Left renal cortex interstitium (tissue), 4 donors: ENCODE measurements around the gene ALS2. TPM values are rescaled to one million over a fixed set of nuclear protein-coding genes. Genes with fewer than 3 reads are reported as not detected.
"Not testable (repeated sequence)": the region's sequence is repeated elsewhere in the genome, so short reads cannot be mapped to it uniquely, and the experiment has no call there.

Experiments
- DNase-seq, 4 donors: peaks; one replicate each; pipeline ENCODE4 v3.0.0-alpha.2; 2013; ENCODE audit warnings: low read depth in 4 of 4, low spot score in 2 of 4, missing footprints in 1 of 4
- polyA plus RNA-seq, 4 donors: library from polyadenylated mRNA; unstranded; fragments of 120-200 nt; gene quantifications; one replicate each; pipeline ENCODE4 v1.2.1, GENCODE V29; 2013; ENCODE audit not compliant: insufficient read length in 4 of 4

ALS2 gene
- polyA plus RNA-seq: 10 to 100 TPM; 21.5 to 28.7 (median 27.9) TPM

DNA sequence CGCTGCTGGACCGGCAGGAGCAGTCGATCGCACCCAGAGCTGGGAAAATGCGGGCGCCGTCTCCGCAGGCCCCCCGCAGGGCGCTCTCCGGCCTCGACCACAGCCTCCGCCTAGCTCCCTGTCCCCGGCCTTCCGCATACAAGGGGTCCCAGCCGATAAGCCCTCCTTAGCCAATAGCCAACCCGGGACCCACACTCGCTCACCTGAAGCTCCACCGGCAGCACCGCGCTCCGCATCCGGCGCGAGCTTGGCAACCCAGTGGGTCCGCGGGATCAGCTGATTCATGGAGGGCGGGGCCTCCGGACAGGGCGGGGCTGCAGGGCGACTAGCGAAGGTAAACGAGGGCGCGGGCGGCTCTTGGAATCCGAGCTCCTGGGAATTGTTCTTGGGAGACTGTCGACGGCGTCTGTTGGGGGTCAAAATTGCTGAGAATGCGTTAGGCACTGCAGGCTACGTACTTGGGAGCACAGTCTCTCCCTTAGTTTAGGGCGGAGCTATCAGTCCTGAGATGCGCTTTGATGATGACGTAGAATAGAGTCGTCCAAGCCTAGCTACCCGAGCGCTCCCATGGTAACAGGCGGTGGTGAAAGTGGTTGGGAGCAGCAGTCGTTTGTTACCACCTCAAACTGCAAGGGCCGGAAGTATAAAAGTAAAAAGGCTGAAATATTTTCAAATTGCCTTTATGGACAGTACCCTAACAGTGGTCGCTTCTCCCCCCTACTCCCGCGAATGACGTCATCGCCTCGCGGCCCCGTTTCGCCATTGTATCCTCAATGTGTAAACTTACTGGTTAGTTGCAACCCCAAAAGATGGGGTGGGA is at the start of gene ALS2:
TSS of gene ALS2 (minus strand) at position 260 of the 820 bp plus-strand sequence. CDS start 12,048 bp downstream, outside the sequence.
- peak; percentile 94 to 98 (median 96) for DNase-seq

DNA sequence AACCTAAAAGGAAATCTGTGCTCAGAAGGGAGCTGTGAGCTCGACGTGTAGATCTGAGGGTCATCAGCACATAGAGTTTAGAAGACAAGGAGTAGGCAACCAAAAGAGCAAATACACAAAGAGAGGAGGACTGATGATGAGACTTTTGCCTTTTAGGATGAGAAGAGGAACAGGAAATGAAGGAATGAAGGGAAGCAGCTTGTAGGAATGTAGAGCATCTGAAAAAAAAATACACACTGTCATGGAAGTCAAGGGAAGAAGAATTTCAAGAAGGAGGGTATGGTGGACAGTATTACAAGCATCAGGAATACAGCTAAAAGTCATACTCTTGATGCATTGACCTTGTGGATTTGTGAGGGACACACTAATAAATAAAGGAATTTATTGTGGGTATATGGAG is 47.5 kb upstream of the ALS2 start:
- DNase-seq: no peak

- no peak for DNase-seq
Observed at GRCh38 chr2:201827621-201828020, 46.9 kb upstream of the ALS2 start.

DNA sequence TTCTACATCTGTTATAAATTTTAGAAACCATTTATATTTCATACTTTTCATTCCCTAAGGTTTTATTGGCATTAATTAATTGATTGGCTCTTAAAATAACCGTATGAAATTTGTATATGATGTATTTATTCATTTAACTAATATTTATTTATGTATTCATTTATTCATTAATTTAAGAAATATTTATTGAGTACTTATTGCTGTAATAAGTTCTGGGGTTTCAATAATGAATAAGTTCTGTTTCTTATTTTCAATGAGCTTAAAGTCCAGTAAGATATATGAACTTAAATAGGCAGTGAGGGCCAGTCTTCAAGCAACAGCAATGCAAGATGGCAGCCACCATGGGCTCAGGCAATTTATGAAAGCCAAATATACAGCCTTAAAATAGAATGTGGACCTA is 43.5 kb upstream of the ALS2 start:
- DNase-seq: no peak

GRCh38 chr2:201821080-201821479 is 40.3 kb upstream of the ALS2 start:
- no peak for DNase-seq

GRCh38 chr2:201820383-201821007 is 39.8 kb upstream of the ALS2 start:
- DNase-seq: no peak

GRCh38 chr2:201816657-201817575 is 36.2 kb upstream of the ALS2 start:
- no peak for DNase-seq

DNA sequence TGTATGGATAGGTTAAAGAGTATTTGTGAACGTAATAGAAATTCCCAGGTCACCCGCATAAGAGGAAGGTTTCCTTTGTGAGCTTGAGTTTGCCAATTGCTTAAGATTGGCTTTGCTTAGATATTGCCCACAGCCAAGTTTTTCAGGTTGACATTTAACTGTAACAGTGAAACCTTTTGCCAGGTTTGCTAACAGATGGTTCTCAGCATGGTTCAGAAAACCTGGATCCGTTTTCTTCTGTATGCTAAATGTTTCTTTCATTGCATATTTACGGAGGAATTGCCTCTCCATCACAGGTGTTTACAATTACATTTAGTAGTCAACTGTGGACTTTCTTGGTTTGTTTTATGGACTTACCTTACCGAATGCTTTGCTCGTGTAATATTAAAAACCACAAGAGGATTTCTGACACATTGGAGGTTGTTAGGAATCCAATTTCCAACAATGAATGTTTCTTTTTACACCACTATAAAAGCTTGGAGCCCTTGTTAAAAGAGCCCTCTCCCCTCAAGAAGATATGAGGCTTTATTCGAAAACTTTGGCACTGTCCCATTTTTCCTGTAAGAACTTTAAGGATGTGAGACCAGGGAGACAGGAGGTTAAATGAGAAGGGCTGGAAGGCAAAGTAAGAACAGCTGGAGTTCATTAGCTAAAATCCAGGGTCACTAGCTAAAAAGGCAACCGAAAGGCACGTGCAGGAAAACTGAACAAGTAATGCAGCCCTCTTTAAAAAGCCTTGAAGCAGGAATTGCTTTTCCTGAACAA is 33.4 kb upstream of the ALS2 start:
- DNase-seq: peak in 1 of 4 donors; percentile 29

GRCh38 chr2:201810604-201811003 is 29.9 kb upstream of the ALS2 start:
- not testable (repeated sequence) for DNase-seq

GRCh38 chr2:201809633-201810032 is 28.9 kb upstream of the ALS2 start:
- DNase-seq: no peak

DNA sequence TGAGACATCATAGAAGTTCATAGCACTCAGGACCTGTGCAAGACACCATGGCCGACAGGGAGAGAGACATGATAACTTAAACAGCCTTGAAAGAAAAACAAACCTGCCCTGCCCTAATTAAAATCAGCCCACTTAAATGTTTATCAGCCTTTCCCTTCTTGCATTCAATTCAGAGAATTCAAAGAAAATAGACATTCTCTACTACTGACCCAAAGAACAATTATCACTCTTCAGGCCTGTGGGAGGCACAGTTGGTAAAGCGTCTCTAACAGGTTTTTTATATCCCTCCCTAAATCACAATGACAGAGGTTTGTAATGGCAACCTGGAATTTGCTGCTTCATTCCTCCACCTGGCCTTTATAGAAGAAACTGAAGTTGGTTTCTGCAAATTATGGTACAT is 27.3 kb upstream of the ALS2 start:
- peak in 1 of 4 donors; percentile 69 for DNase-seq

- peak in 2 of 4 donors; percentile 59 to 68 for DNase-seq
Observed at GRCh38 chr2:201807452-201807999, 26.8 kb upstream of the ALS2 start.

DNA sequence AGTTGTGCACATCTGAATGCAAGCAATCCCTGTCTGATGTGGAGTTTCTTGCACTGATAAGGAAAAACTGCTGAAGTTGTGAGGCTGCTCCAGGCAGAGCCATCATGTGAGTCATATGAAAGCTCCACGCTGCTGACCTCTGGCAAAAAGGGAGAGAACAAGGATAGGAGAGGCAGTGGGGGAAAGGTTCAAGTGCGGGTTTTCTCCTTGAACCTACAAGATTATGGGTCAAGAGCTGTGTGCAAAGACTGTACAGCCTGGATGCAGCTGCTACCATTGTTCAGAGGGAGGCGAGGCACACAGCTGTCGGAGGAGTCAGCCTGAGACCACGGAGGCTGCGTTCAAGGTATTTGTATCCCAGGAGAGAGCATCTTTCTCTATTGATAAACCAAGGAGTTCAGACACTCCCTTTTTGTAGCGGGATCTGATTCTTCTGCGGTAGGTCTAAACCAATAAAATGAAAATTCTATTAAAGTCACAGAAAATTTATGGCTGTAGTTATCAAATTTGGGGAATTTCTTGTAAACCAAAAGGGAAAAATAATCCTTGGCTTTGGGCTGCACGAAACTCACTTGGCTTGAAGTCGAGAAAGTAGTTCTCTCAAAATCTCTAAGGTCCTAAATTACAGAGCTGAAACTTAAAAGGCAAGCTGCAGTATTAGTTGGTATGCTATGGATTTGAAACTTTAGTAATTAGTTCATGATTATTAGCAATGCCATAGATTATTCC is 25.9 kb upstream of the ALS2 start, which contains the start of gene CDK15:
TSS of gene CDK15 (plus strand) at position 96 of the 729 bp plus-strand sequence. CDS start at position 224, 128 bp downstream.
- DNase-seq: peak in 2 of 4 donors; percentile 28 to 36

GRCh38 chr2:201798914-201799285 is 18.2 kb upstream of the ALS2 start:
- not testable (repeated sequence) for DNase-seq

DNA sequence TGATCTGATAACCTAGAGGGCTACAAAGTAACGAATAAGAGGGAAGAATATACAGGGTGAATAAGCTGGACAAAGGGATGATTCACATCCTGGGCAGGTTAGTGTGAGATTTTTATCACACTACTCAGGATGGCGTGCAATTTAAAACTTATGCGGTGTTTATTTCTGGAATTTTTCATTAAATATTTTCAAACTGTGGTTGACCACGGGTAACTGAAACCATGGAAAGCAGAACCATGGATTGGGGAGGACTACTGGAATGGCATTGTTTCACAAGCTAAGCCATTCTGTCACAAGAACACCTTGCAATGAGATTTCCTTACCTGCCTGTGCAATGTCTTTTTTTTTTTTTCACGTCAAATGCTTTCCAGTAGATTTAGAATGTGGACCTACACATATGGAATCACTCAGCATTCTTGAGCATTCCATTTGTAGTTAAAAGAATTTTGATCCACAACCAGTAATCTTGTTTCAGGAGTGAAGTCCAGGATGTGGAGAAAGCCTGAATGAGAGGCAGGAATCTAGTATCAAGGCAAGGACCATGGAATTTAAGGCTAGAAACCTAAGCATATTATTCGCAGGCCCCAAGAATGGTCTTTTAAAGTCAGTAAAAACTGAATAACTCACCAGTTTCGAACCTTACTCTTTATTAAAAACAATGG is 17.6 kb upstream of the ALS2 start:
- no peak for DNase-seq

GRCh38 chr2:201797175-201797840 is 16.6 kb upstream of the ALS2 start:
- DNase-seq: no peak

DNA sequence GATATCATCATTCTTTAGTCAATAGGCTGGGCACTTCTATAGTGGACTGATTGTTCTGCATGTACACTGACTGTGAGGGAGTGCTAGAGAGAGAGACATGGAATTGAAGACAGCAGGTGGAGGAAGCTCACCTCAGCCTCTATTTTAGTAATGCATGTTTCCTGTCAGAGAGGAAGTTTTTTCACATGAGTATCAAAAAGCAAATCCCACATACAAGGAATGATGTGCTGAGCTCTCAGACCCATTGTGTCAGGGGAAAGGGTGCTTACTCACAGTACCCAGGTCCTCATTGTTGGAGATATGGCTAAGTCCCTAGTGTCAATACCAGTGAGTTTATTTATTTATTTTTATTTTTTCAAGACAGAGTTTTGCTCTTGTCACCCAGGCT is 15.7 kb upstream of the ALS2 start:
- no peak for DNase-seq
